ENCODE measurements around the gene SPATS2. TPM values are rescaled to one million over a fixed set of nuclear protein-coding genes. Genes with fewer than 3 reads are reported as not detected.

SPATS2 gene
- total and polyA plus RNA-seq, 2 of the 4 experiments (the other 2 are of a cell fraction): 50.6 to 63.3 TPM

- Histone ChIP-seq H3K36me3 (ENCODE audit: control insufficient read depth, insufficient read depth, low read length) (no peaks in the 10 kb centered on the region), H2AK5ac (ENCODE audit: low read depth, low read length) (no peak within 1 kb of the TSS), H3K79me1 (ENCODE audit: low read depth in 1 of 2, low read length in 2 of 2) (no peaks in the 10 kb centered on the region), H3K18ac (ENCODE audit: low read depth, low read length) (no peak within 1 kb of the TSS), H2BK20ac (ENCODE audit: low read depth, low read length) (no peak within 1 kb of the TSS), H4K8ac (ENCODE audit: low read depth in 2 of 2, low read length in 2 of 2) (peak within 1 kb of the TSS in 1 of 2 experiments; percentile 20; a peak in 1 of 4 replicates), H2AFZ (replicated peaks; ENCODE audit: low read length, poor library complexity) (peak within 1 kb of the TSS; percentile 85), H3K23ac (ENCODE audit: low read depth, low read length) (0 out of 2 replicates have a peak within 1 kb of the TSS, but pooled peaks have one; percentile 76), H4K91ac (ENCODE audit: insufficient read depth, low read depth, low read length) (no peak within 1 kb of the TSS), H3K27ac (ENCODE audit: insufficient read depth, low read length) (no peak within 1 kb of the TSS), H3K14ac (replicated peaks; ENCODE audit: low read depth, low read length) (no peak within 1 kb of the TSS), H4K5ac (ENCODE audit: low read depth, low read length) (no peak within 1 kb of the TSS), H3K4me2 (ENCODE audit: low read depth, low read length) (peak within 1 kb of the TSS; percentile 92), H2AK9ac (replicated peaks; ENCODE audit: low read depth, low read length, poor library complexity) (peak within 1 kb of the TSS; percentile 40), H3K4me1 (ENCODE audit: control insufficient read depth, insufficient read depth, low read length) (no peaks in the 10 kb centered on the region), H3K4ac (ENCODE audit: low read depth, low read length) (no peak within 1 kb of the TSS), H3K56ac (ENCODE audit: extremely low read depth, insufficient read depth, low read length) (no peak within 1 kb of the TSS), H4K20me1 (ENCODE audit: insufficient read depth, low read length) (no peaks in the 10 kb centered on the region), H3K9ac (ENCODE audit: low read depth, low read length) (no peak within 1 kb of the TSS), H2BK5ac (ENCODE audit: low read depth, low read length, poor library complexity, severe bottlenecking) (no peak within 1 kb of the TSS), H2BK15ac (ENCODE audit: low read depth, low read length) (no peak within 1 kb of the TSS), H2BK120ac (ENCODE audit: low read depth, low read length) (no peak within 1 kb of the TSS), H3K27me3 (ENCODE audit: control insufficient read depth, insufficient read depth, low read length) (peaks cover 70% of the 10 kb centered on the region), H3K4me3 (ENCODE audit: insufficient read depth, low read depth, low read length) (peak within 1 kb of the TSS; percentile 57), H3K9me3 (ENCODE audit: control insufficient read depth, insufficient read depth, low read length) (no peaks in the 10 kb centered on the region), H3K9me1 (ENCODE audit: insufficient read depth, low read length) (no peaks in the 10 kb centered on the region)
- BruUV-seq (replicated peaks): no TSS peak
- CTCF ChIA-PET: interaction anchor here (1.6 to 1.8 kb wide), 3 partner anchors 11 to 177 kb away, joined by 3 to 9 read pairs (median 6); partner anchors contain the start of gene TROAP
- intact Hi-C loops (cut with micrococcal nuclease) (loop anchor here (1.0 to 2.0 kb wide), 2 partner anchors 20 to 49 kb away; no protein-coding TSS in a partner anchor), in situ Hi-C loops (cut with MboI; ENCODE audit: low sequenced_read_pairs) (no loop called here), dilution Hi-C loops (cut with HindIII; ENCODE audit: low sequenced_read_pairs, unreplicated experiment) (no loop called here)
- peak; percentile 52 for DNase-seq
- POLR2A ChIA-PET (ENCODE audit: unreplicated experiment): no interaction called here
- ATAC-seq (ENCODE audit: low read depth): peak; percentile 97
- TF ChIP-seq SMC3 (IDR thresholded peaks at IDR 0.05; ENCODE audit: low read depth, low read length) (peak; percentile 25; the same call in 1 of the 2 replicates), MAZ (IDR thresholded peaks at IDR 0.05; ENCODE audit: borderline replicate concordance, low read depth, low read length) (peak; percentile 96), RAD21 (IDR thresholded peaks at IDR 0.05; ENCODE audit: low read length) (peak; percentile 33), MXI1 (IDR thresholded peaks at IDR 0.05; ENCODE audit: borderline replicate concordance, low read depth, low read length) (no peak), MAFK (IDR thresholded peaks at IDR 0.05; ENCODE audit: low read depth, low read length) (no peak), RFX5 (IDR thresholded peaks at IDR 0.05; ENCODE audit: low read depth, low read length) (no peak)
- TF ChIP-seq, protein P1, sequence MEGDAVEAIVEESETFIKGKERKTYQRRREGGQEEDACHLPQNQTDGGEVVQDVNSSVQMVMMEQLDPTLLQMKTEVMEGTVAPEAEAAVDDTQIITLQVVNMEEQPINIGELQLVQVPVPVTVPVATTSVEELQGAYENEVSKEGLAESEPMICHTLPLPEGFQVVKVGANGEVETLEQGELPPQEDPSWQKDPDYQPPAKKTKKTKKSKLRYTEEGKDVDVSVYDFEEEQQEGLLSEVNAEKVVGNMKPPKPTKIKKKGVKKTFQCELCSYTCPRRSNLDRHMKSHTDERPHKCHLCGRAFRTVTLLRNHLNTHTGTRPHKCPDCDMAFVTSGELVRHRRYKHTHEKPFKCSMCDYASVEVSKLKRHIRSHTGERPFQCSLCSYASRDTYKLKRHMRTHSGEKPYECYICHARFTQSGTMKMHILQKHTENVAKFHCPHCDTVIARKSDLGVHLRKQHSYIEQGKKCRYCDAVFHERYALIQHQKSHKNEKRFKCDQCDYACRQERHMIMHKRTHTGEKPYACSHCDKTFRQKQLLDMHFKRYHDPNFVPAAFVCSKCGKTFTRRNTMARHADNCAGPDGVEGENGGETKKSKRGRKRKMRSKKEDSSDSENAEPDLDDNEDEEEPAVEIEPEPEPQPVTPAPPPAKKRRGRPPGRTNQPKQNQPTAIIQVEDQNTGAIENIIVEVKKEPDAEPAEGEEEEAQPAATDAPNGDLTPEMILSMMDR (conservative IDR thresholded peaks at IDR 0.05; ENCODE audit: low read depth, low read length): peak; percentile 82
- TF ChIP-seq, protein P2, sequence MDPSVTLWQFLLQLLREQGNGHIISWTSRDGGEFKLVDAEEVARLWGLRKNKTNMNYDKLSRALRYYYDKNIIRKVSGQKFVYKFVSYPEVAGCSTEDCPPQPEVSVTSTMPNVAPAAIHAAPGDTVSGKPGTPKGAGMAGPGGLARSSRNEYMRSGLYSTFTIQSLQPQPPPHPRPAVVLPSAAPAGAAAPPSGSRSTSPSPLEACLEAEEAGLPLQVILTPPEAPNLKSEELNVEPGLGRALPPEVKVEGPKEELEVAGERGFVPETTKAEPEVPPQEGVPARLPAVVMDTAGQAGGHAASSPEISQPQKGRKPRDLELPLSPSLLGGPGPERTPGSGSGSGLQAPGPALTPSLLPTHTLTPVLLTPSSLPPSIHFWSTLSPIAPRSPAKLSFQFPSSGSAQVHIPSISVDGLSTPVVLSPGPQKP (IDR thresholded peaks at IDR 0.05; ENCODE audit: borderline replicate concordance, low read depth, low read length): no peak
- WGBS, 2 experiments (ENCODE audit: extremely low coverage in 2 of 2, insufficient read length in 1 of 2): 5% methylated on average over 29 of the region's 65 CpGs; no CpG with 5 or more reads in 1 of the 2 experiments
These were observed 30.3 kb upstream of the SPATS2 start, which contains the start of gene C1QL4 for GRCh38 chr12:49336645-49337584. TSS of gene C1QL4 (minus strand) at chr12:49337188. CDS start at chr12:49336477, 711 bp downstream.

Data from IMR-90 (cell line).